ENCODE measurements around the gene LSM3.

Gene LSM3

GRCh38 chr3:14242490-14243311 lies 64.1 kb downstream of the LSM3 start:
- DNase-seq, result no peak

GRCh38 chr3:14243782-14244181 lies 65.2 kb downstream of the LSM3 start:
- DNase-seq, result no peak

DNA sequence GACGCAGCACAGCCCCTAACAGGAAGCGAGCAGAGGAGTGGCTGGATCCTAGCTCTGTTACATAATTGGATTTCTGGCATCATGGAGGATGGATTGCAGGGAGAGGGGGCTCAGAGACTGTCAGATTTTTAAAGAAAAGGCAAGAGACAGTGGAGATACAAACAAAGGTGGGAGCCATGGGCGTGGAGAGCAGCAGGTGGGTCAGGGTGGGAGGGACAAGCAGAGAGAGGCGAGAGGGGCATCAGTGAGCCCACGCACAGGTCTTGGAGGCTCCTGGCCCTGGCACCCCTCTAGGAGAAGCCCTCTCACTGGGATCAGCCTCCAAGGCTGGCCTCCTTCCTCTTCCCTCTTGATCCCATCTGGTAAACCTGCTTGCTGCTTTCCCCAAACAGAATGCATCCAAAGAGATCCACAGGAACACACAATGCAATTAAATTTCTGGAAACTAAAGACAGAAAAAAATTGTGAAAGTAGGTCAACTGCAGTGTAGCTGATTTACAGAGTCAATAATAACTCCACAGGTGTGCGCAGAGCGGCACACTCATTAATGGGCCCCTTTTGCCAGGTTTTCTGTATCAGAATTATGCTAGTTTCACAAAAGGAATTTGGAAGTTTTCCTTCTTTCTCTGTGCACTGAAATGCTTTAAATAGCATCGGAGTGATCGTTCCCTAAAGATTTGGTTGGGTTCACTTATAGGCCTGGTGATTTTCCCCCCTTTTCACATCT lies 66.1 kb downstream of the LSM3 start:
- no peak for DNase-seq

DNA sequence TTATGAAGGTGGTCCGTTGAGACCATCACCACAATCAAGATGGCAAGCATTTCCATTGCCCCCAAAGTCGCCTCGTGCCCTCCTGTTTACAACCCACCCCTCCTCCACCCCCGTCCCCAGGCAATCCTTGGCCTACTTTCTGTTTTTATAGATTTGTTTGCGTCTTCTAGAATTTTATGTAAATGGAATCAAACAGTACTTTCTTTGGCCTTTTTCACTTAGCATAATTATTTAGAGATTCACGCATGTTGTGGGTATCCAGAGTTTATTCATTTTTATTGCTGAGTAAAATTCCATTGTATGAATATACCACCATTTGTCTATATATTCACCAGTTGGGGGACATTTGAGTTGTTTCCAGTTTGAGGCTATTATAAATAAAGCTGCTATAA lies 66.6 kb downstream of the LSM3 start:
- DNase-seq, result no peak

GRCh38 chr3:14245822-14246221 lies 67.2 kb downstream of the LSM3 start:
- no peak for DNase-seq

- no peak for DNase-seq
Measured at GRCh38 chr3:14246414-14246813, 67.8 kb downstream of the LSM3 start.

DNA sequence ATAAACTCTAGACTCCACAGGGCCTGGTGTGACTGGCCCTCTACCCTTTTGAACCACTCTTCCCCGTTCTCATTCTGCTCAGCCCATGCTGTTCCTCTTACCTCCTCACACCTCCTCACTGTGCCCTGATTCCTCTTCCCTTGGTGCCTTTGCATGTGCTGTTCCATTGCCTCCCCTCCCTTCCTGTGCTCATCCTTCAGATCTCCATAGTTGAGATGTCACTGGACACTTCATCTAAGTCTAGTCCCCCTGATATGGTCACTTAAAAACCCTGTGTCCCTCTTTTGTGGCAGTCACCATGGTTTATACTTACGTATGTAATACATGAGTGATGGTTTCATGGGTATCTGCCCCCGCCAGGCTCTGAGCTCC lies 69.8 kb downstream of the LSM3 start:
- DNase-seq, result no peak

DNA sequence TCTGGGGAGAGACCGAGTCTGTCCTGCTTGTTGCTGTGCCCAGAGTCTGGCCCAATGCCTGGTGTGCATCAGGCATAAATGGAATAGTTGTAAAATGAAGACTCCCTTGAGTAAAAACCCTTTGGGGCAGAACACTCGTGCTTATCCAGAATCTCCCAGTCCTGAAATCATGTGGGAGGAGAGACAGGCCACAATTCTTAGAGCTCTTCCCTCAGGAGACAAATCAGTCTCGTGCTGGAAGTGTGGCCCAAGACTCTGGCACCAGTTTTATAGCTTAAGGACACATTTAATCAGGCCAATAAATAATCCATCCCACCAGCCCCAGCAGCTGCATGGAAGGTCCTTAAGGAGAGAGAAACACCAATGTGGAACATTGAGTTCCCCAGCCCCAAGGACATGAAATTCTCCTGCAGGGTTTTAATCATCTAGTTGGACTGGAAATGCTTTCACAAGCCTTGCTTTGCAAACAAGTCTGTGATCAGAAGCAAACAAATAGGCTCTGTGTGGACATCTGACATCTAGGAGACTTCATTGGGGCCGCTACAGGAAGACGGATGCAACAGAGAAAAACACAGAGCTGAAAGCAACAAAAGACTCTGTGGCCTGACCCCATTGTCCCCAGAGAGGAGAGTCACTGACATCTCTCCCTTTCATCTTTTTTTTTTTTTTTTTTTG lies 70.4 kb downstream of the LSM3 start:
- no peak for DNase-seq
